Keratinocyte (primary cell): ENCODE measurements around the gene ACTL6A. TPM values are rescaled to one million over a fixed set of nuclear protein-coding genes. Genes with fewer than 3 reads are reported as not detected.
A peak's percentile ranks its signal among the peaks of the same experiment; 100 is the strongest.

Experiments used
- DNase-seq: peaks from one replicate; pipeline ENCODE4 v3.0.0-alpha.2; 2011; ENCODE audit warnings: low read depth, missing footprints, low spot score
- FAIRE-seq: peaks from 2 replicates; lab custom pipeline; 2011; peaks lifted over from hg19 to GRCh38; lab: Jason Lieb, UNC
- H2AFZ ChIP-seq: 2 replicates; pipeline ENCODE4 v1.6.0; 2012; ENCODE audit warnings: low read length, control low read depth, inconsistent platforms; ENCODE audit not compliant: control insufficient read depth
- H3K27ac ChIP-seq: 2 replicates; pipeline ENCODE4 v1.5.1; 2011; ENCODE audit warnings: low read length; ENCODE audit not compliant: control insufficient read depth, insufficient read depth
- H3K27me3 ChIP-seq: 3 replicates; pipeline ENCODE4 v1.6.0; 2011; ENCODE audit warnings: low read length; ENCODE audit not compliant: control insufficient read depth, insufficient read depth; ENCODE audit errors: extremely low read depth
- H3K36me3 ChIP-seq, 2 experiments: 2 replicates in 1 of 2; 3 replicates in 1 of 2; pipeline ENCODE4 v1.5.1; 2011; ENCODE audit warnings: low read length in 2 of 2, mild to moderate bottlenecking in 1 of 2; ENCODE audit not compliant: control insufficient read depth in 2 of 2, insufficient read depth in 2 of 2; ENCODE audit errors: extremely low read depth in 1 of 2
- H3K4me1 ChIP-seq: 3 replicates; pipeline ENCODE4 v1.5.1; 2011; ENCODE audit warnings: low read length; ENCODE audit not compliant: control insufficient read depth, insufficient read depth; ENCODE audit errors: extremely low read depth
- H3K4me2 ChIP-seq: 3 replicates; pipeline ENCODE4 v1.6.0; 2011; ENCODE audit warnings: low read depth, low read length; ENCODE audit not compliant: control insufficient read depth, insufficient read depth; ENCODE audit errors: extremely low read depth
- H3K4me3 ChIP-seq, 3 experiments: fragments of 200-600 bp in 1 of 3; sonication (generic) in 1 of 3; 2 replicates in 2 of 3; 3 replicates in 1 of 3; pipeline ENCODE4 v1.5.1; 2011 to 2016; ENCODE audit warnings: low read length in 3 of 3, mild to moderate bottlenecking in 3 of 3, control low read depth in 2 of 3, inconsistent platforms in 1 of 3, low read depth in 1 of 3, mixed read lengths in 1 of 3, mixed run types in 1 of 3, moderate library complexity in 1 of 3; ENCODE audit not compliant: control insufficient read depth in 2 of 3, insufficient read depth in 2 of 3; ENCODE audit errors: extremely low read depth in 1 of 3
- H3K79me2 ChIP-seq: 2 replicates; pipeline ENCODE4 v1.6.0; 2012; ENCODE audit warnings: low read length; ENCODE audit not compliant: control insufficient read depth, insufficient read depth
- H3K9ac ChIP-seq: 3 replicates; pipeline ENCODE4 v1.6.0; 2011; ENCODE audit warnings: low read length; ENCODE audit not compliant: control insufficient read depth, insufficient read depth; ENCODE audit errors: extremely low read depth
- H3K9me1 ChIP-seq: 3 replicates; pipeline ENCODE4 v1.6.0; 2011; ENCODE audit warnings: low read length; ENCODE audit not compliant: control insufficient read depth, insufficient read depth; ENCODE audit errors: extremely low read depth
- H3K9me3 ChIP-seq: 2 replicates; pipeline ENCODE4 v1.5.1; 2012; ENCODE audit warnings: low read depth, low read length; ENCODE audit not compliant: control insufficient read depth
- H4K20me1 ChIP-seq: 3 replicates; pipeline ENCODE4 v1.6.0; 2011; ENCODE audit warnings: low read length; ENCODE audit not compliant: control insufficient read depth, insufficient read depth; ENCODE audit errors: extremely low read depth
- EZH2 ChIP-seq: IDR thresholded peaks from one replicate; pipeline ENCODE4 v1.6.1; 2012; ENCODE audit warnings: inconsistent platforms, mild to moderate bottlenecking, low read length, moderate library complexity
- dilution Hi-C: fragments of 300-500 bp; cut with MboI; formaldehyde crosslinking; loops from one replicate; pipeline ENCODE4 v1.7.0; 2020; ENCODE audit warnings: low sequenced_read_pairs; ENCODE audit not compliant: extremely low pct_ligation_motif_present
- polyA plus RNA-seq, 5 experiments: library from polyadenylated mRNA; depleted of rRNA in 3 of 5; stranded (reverse) in 3 of 5; stranded (forward) in 1 of 5; unstranded in 1 of 5; fragments of >200 nt; gene quantifications; 1 replicate in 1 of 5; 2 replicates in 3 of 5; 3 replicates in 1 of 5; pipeline versions ENCODE4 v1.2.1 to v1.2.3, GENCODE V29; 2011 to 2012; ENCODE audit warnings: missing spikeins in 2 of 5, low read depth in 1 of 5, low replicate concordance in 1 of 5
- TF ChIP-seq, protein P1 (sequence below), 3 experiments: IDR thresholded peaks in 1 of 3; conservative IDR thresholded peaks in 1 of 3; optimal IDR thresholded peaks in 1 of 3; 2 replicates in 2 of 3; 3 replicates in 1 of 3; pipeline versions ENCODE3 to v1.5.1; 2011; ENCODE audit warnings: low read length in 3 of 3, mild to moderate bottlenecking in 3 of 3, moderate library complexity in 2 of 3, control low read depth in 1 of 3, inconsistent platforms in 1 of 3; ENCODE audit not compliant: insufficient read depth in 2 of 3; ENCODE audit errors: extremely low read depth in 1 of 3

ACTL6A gene
- polyA plus RNA-seq, 1 donor (not counting 4 experiments of a cell fraction or from before 2014, with no cell fraction given) = 106 TPM

DNA sequence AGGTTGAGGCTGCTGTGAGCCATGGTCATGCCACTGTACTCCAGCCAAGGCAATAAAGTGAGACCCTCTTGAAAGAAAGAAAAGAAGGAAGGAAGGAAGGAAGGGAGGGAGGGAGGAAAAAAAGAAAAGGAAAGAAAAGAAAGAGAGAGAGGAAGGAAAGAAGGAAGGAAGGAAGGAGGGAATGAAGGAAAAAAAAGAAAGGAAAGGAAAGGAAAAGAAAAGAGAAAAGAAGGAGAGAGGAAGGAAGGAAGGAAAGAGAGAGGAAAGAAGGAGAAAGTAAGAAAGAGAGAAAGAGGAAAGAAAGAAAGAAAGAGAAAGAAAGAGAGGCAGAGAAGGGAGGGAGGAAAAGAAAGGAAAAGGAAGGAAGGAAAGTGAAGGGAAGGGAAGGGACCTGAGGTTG is 20.4 kb upstream of the ACTL6A start:
- Histone ChIP-seq H3K9ac (no peak overlapping the region), H2AFZ (no peak overlapping the region), H3K27me3 (no peaks in the 10 kb centered on the region), H3K27ac (no peak overlapping the region), H4K20me1 (no peaks in the 10 kb centered on the region), H3K9me3 (no peaks in the 10 kb centered on the region), H3K4me1 (peaks cover 7% of the 10 kb centered on the region), H3K36me3 (no peaks in the 10 kb centered on the region), H3K9me1 (no peaks in the 10 kb centered on the region), H3K4me3 (no peak overlapping the region), H3K79me2 (no peaks in the 10 kb centered on the region), H3K4me2 (no peak overlapping the region)
- dilution Hi-C loops = no loop called here
- TF ChIP-seq EZH2 = no peak
- TF ChIP-seq, protein P1, sequence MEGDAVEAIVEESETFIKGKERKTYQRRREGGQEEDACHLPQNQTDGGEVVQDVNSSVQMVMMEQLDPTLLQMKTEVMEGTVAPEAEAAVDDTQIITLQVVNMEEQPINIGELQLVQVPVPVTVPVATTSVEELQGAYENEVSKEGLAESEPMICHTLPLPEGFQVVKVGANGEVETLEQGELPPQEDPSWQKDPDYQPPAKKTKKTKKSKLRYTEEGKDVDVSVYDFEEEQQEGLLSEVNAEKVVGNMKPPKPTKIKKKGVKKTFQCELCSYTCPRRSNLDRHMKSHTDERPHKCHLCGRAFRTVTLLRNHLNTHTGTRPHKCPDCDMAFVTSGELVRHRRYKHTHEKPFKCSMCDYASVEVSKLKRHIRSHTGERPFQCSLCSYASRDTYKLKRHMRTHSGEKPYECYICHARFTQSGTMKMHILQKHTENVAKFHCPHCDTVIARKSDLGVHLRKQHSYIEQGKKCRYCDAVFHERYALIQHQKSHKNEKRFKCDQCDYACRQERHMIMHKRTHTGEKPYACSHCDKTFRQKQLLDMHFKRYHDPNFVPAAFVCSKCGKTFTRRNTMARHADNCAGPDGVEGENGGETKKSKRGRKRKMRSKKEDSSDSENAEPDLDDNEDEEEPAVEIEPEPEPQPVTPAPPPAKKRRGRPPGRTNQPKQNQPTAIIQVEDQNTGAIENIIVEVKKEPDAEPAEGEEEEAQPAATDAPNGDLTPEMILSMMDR (optimal IDR thresholded peaks at IDR 0.05 in 1 of 3, IDR thresholded peaks at IDR 0.05 in 1 of 3, conservative IDR thresholded peaks at IDR 0.05 in 1 of 3; ENCODE audit: extremely low read depth in 1 of 3, insufficient read depth in 2 of 3, low read length in 3 of 3) = no peak
- DNase-seq (no peak), FAIRE-seq (no peak)

DNA sequence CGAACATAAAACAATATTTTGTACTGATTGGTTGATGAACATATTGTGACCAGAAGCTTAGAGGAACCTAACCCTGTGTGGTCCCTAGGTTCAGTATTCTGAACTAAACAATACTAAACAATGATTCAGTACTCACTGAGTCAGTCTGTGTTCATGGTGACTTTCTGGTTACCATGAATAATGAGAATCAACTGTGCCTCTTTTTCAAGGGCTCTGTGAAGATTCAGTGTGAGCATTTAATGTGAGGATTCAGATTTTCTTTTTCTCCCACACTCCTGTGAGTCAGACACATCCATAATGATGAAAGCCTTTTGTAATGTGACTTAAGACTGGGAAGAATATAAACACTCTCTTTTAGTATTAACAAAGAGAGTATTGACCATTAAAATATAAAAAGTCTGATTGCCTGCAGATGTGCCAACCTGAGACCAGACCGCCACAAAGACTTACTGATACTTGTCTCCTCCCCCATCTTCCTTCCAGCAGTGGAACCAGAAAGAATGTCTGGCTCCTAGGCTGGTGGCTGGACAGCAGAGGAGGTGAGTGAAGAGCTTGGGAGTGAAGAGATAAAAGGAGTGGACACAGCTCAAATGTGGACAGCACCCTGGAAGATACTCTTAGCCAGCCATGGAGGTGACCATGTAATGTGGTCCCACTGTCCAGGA is 17.6 kb upstream of the ACTL6A start:
- FAIRE-seq (peak; percentile 39), DNase-seq (no peak)
- H3K9me3 ChIP-seq = no peaks in the 10 kb centered on the region
- no peaks in the 10 kb centered on the region for H3K79me2 ChIP-seq
- peak overlapping the region; percentile 42 for H3K27ac ChIP-seq
- H2AFZ ChIP-seq = no peak overlapping the region
- H3K4me1 ChIP-seq = peaks cover 7% of the 10 kb centered on the region
- no peaks in the 10 kb centered on the region for H3K9me1 ChIP-seq
- H3K27me3 ChIP-seq = no peaks in the 10 kb centered on the region
- no peak overlapping the region for H3K4me2 ChIP-seq
- no peak overlapping the region for H3K4me3 ChIP-seq
- H3K36me3 ChIP-seq = no peaks in the 10 kb centered on the region
- no peaks in the 10 kb centered on the region for H4K20me1 ChIP-seq
- dilution Hi-C loops = no loop called here
- H3K9ac ChIP-seq = peak overlapping the region; percentile 40
- TF ChIP-seq, protein P1 (optimal IDR thresholded peaks at IDR 0.05 in 1 of 3, IDR thresholded peaks at IDR 0.05 in 1 of 3, conservative IDR thresholded peaks at IDR 0.05 in 1 of 3; ENCODE audit: extremely low read depth in 1 of 3, insufficient read depth in 2 of 3, low read length in 3 of 3) = no peak
- no peak for TF ChIP-seq EZH2
